ENCODE measurements around the gene SCN3B.

Gene SCN3B

GRCh38 chr11:123641495-123641840 is 13.0 kb downstream of the SCN3B start:
- ATAC-seq, result no peak
- H3K4me3 Mint-ChIP-seq, result no peak overlapping the region
- no peaks in the 10 kb centered on the region for H3K36me3 Mint-ChIP-seq (ENCODE audit: low read depth)
- H3K9me3 Mint-ChIP-seq, result no peaks in the 10 kb centered on the region
- H3K4me1 Mint-ChIP-seq, result no peaks in the 10 kb centered on the region
- H3K27me3 Mint-ChIP-seq, result peaks cover 19% of the 10 kb centered on the region
- DNase-seq, result no peak
- H3K27ac Mint-ChIP-seq, result no peak overlapping the region

- H3K27ac Mint-ChIP-seq, result no peak overlapping the region
- H3K36me3 Mint-ChIP-seq (ENCODE audit: low read depth), result no peaks in the 10 kb centered on the region
- no peaks in the 10 kb centered on the region for H3K4me1 Mint-ChIP-seq
- H3K9me3 Mint-ChIP-seq, result no peaks in the 10 kb centered on the region
- DNase-seq, result peak; percentile 52
- peaks cover 17% of the 10 kb centered on the region for H3K27me3 Mint-ChIP-seq
- ATAC-seq, result peak; percentile 70
- no peak overlapping the region for H3K4me3 Mint-ChIP-seq
Observed at GRCh38 chr11:123640677-123641494, 13.5 kb downstream of the SCN3B start.

- H3K27me3 Mint-ChIP-seq, result peaks cover 13% of the 10 kb centered on the region
Observed at GRCh38 chr11:123640029-123640428, 14.4 kb downstream of the SCN3B start.

DNA sequence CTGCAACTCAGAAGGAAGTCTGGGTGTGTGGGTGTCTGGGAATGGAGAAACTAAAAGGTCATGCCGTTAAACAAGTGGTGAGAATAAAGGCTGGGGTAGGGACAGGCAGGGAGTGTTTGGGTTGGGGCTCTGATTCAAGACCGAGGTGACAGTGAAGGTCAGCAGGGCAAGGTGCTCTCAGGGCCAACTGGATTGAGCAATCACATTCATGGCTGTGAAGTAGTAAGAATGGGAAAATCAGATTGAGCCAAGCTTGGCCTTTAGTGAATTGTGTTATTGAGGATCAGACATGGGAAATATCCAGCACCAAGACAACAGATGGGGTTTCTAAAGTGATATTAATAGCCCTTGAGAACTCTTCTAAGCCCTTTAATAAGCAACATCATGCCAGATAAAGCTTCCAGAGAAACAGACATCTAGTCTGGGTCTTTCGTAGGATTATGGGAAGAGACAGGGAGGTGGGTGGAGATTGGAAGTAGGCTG is 24.3 kb downstream of the SCN3B start:
- peaks cover 9% of the 10 kb centered on the region for H3K27me3 Mint-ChIP-seq
- no peak overlapping the region for H3K4me3 Mint-ChIP-seq
- ATAC-seq (no peak), DNase-seq (no peak)
- no peaks in the 10 kb centered on the region for H3K4me1 Mint-ChIP-seq
- no peaks in the 10 kb centered on the region for H3K36me3 Mint-ChIP-seq (ENCODE audit: low read depth)
- H3K9me3 Mint-ChIP-seq, result no peaks in the 10 kb centered on the region
- H3K27ac Mint-ChIP-seq, result no peak overlapping the region

More at GRCh38 chr11:123640029-123640428, 14.4 kb downstream of the SCN3B start:
- ATAC-seq (no peak), DNase-seq (no peak)
- Mint-ChIP-seq H3K27ac (no peak overlapping the region), H3K36me3 (ENCODE audit: low read depth) (no peaks in the 10 kb centered on the region), H3K4me3 (no peak overlapping the region), H3K4me1 (no peaks in the 10 kb centered on the region), H3K9me3 (no peaks in the 10 kb centered on the region)

- Mint-ChIP-seq H3K9me3 (no peaks in the 10 kb centered on the region), H3K4me1 (no peaks in the 10 kb centered on the region), H3K4me3 (no peak overlapping the region), H3K27ac (no peak overlapping the region), H3K36me3 (ENCODE audit: low read depth) (no peaks in the 10 kb centered on the region), H3K27me3 (peaks cover 7% of the 10 kb centered on the region)
- no peak for ATAC-seq
- DNase-seq, result no peak
Observed at GRCh38 chr11:123628936-123629683, 25.3 kb downstream of the SCN3B start.

DNA sequence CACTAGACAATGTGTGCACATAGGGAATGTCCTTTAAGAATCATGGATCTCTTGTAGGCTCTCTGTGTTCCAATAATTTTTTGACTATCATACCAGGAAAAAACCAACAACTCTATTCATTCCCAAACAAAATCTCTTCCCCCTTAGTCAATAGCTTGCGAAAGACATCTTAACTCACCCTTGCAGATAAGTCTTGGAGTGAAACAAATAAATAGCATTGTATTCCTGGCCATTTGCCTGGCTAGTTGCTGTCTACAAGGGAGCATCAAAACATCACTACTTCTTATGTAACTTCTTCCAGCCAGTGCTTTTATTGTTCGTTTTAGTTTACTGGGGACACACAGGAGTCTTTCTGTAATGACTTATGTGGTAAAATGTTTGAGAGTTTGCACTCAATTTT is 29.4 kb downstream of the SCN3B start:
- DNase-seq (no peak), ATAC-seq (no peak)
- no peak overlapping the region for H3K27ac Mint-ChIP-seq
- peaks cover 5% of the 10 kb centered on the region for H3K36me3 Mint-ChIP-seq (ENCODE audit: low read depth)
- no peaks in the 10 kb centered on the region for H3K27me3 Mint-ChIP-seq
- no peak overlapping the region for H3K4me3 Mint-ChIP-seq
- no peaks in the 10 kb centered on the region for H3K9me3 Mint-ChIP-seq
- no peaks in the 10 kb centered on the region for H3K4me1 Mint-ChIP-seq

GRCh38 chr11:123622576-123622975 is 31.8 kb downstream of the SCN3B start:
- peaks cover 9% of the 10 kb centered on the region for H3K36me3 Mint-ChIP-seq (ENCODE audit: low read depth)
- H3K4me1 Mint-ChIP-seq, result no peaks in the 10 kb centered on the region
- no peaks in the 10 kb centered on the region for H3K27me3 Mint-ChIP-seq
- no peak for DNase-seq
- H3K9me3 Mint-ChIP-seq, result no peaks in the 10 kb centered on the region
- no peak overlapping the region for H3K4me3 Mint-ChIP-seq
- ATAC-seq, result no peak
- H3K27ac Mint-ChIP-seq, result no peak overlapping the region

DNA sequence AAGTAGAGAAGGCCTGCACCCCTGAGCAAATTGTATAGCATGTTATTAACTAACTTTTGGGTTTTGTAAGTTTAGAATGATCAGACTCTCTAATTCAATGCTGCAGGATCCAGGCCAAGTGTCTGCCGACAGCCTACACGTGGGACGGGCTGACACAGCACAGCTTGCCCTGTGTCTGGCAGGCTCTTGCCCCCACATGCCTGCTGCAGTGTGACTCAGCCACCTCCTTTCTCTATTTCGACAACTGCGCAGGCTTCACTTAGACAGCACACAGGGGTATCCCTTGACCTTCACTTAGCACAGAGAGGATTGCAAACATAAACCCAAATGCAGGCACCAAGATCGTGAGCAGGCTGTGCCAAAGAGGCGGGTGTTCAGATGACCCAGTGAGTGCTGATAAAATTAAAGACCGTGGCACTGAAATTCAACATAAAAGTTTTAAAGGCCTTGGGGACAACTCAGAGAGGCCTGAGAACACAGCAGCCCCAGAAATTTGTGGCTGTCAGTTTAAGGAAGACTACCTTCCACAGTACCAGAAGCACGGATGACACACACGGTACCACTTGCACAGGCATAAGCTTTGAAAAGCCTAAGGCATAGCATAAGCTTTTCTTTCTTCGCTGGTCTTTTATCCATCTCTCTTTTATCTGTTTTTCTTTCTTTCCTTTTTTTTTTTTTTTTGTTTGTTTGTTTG is 37.8 kb downstream of the SCN3B start:
- Mint-ChIP-seq H3K27ac (no peak overlapping the region), H3K27me3 (no peaks in the 10 kb centered on the region)

DNA sequence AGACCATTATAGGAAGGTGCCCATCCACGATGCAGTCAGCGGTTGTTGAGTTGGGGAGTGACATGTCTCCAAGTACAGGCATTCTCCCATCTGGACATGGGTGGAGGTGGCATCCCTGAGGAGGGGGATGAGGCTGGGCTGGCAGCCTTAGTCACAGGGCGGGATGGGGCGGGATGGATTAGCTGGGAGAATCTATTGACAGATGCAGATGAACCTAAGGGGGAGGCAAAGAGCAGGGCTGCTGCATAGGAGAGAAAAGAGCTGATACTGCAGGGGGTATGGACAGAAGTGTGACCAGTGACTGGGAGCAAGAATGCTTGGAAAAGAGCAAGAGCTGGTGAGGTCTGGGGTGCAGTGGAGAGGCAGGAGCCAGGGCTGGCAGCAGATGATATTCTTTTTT is 42.7 kb downstream of the SCN3B start:
- Mint-ChIP-seq H3K4me3 (no peak overlapping the region), H3K27me3 (no peaks in the 10 kb centered on the region), H3K4me1 (no peaks in the 10 kb centered on the region), H3K9me3 (no peaks in the 10 kb centered on the region), H3K36me3 (ENCODE audit: low read depth) (peaks cover 2% of the 10 kb centered on the region), H3K27ac (no peak overlapping the region)
- no peak for ATAC-seq
- no peak for DNase-seq

More for the DNA sequence above, 37.8 kb downstream of the SCN3B start:
- DNase-seq (no peak), ATAC-seq (no peak)
- H3K4me1 Mint-ChIP-seq, result no peaks in the 10 kb centered on the region
- H3K4me3 Mint-ChIP-seq, result no peak overlapping the region
- H3K36me3 Mint-ChIP-seq (ENCODE audit: low read depth), result peaks cover 5% of the 10 kb centered on the region
- H3K9me3 Mint-ChIP-seq, result no peaks in the 10 kb centered on the region

DNA sequence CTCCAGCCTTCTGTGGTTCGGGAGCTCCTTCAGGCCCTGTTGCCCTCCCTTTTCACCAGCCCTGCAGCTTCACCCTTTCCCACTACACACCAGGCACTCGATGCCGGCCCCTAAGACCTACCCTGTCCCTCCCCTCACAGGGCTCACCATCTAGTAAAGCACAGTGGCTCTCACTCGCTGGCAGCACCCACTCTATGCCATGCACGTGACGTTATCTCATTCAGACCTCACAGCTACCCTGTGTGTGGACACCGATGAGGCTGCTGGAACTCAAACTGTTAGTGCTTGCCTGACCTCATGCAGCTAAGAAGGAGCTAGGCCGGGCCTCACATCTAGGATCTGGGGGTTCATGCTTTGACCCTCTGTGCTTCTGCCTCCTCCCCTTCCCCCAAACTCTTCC is 45.5 kb downstream of the SCN3B start:
- Mint-ChIP-seq H3K4me3 (no peak overlapping the region), H3K36me3 (ENCODE audit: low read depth) (peaks cover 3% of the 10 kb centered on the region), H3K4me1 (no peaks in the 10 kb centered on the region), H3K27me3 (no peaks in the 10 kb centered on the region), H3K27ac (no peak overlapping the region), H3K9me3 (no peaks in the 10 kb centered on the region)
- ATAC-seq, result no peak
- DNase-seq, result no peak

GRCh38 chr11:123608371-123608770 is 46.1 kb downstream of the SCN3B start:
- ATAC-seq (no peak), DNase-seq (no peak)
- Mint-ChIP-seq H3K4me3 (no peak overlapping the region), H3K36me3 (ENCODE audit: low read depth) (peaks cover 5% of the 10 kb centered on the region), H3K4me1 (no peaks in the 10 kb centered on the region), H3K9me3 (no peaks in the 10 kb centered on the region), H3K27me3 (no peaks in the 10 kb centered on the region), H3K27ac (no peak overlapping the region)

- no peak overlapping the region for H3K4me3 Mint-ChIP-seq
- ATAC-seq, result no peak
Observed at GRCh38 chr11:123607781-123608180, 46.6 kb downstream of the SCN3B start.

GRCh38 chr11:123603666-123604065 is 50.8 kb downstream of the SCN3B start:
- H3K27ac Mint-ChIP-seq, result no peak overlapping the region
- H3K4me3 Mint-ChIP-seq, result no peak overlapping the region
- H3K4me1 Mint-ChIP-seq, result no peaks in the 10 kb centered on the region
- H3K9me3 Mint-ChIP-seq, result no peaks in the 10 kb centered on the region
- DNase-seq (no peak), ATAC-seq (no peak)
- H3K27me3 Mint-ChIP-seq, result no peaks in the 10 kb centered on the region
- H3K36me3 Mint-ChIP-seq (ENCODE audit: low read depth), result peaks cover 7% of the 10 kb centered on the region

More at GRCh38 chr11:123607781-123608180, 46.6 kb downstream of the SCN3B start:
- no peak for DNase-seq
- Mint-ChIP-seq H3K4me1 (no peaks in the 10 kb centered on the region), H3K27me3 (no peaks in the 10 kb centered on the region), H3K9me3 (no peaks in the 10 kb centered on the region), H3K36me3 (ENCODE audit: low read depth) (peaks cover 5% of the 10 kb centered on the region), H3K27ac (no peak overlapping the region)

GRCh38 chr11:123601743-123602142 is 52.7 kb downstream of the SCN3B start:
- Mint-ChIP-seq H3K9me3 (no peaks in the 10 kb centered on the region), H3K27ac (no peak overlapping the region), H3K4me1 (no peaks in the 10 kb centered on the region), H3K4me3 (no peak overlapping the region), H3K27me3 (no peaks in the 10 kb centered on the region), H3K36me3 (ENCODE audit: low read depth) (peaks cover 7% of the 10 kb centered on the region)
- no peak for DNase-seq
- no peak for ATAC-seq

- no peak overlapping the region for H3K4me3 Mint-ChIP-seq
- no peaks in the 10 kb centered on the region for H3K4me1 Mint-ChIP-seq
- H3K36me3 Mint-ChIP-seq (ENCODE audit: low read depth), result peaks cover 5% of the 10 kb centered on the region
- H3K27ac Mint-ChIP-seq, result no peak overlapping the region
- H3K27me3 Mint-ChIP-seq, result no peaks in the 10 kb centered on the region
- no peaks in the 10 kb centered on the region for H3K9me3 Mint-ChIP-seq
- DNase-seq (no peak), ATAC-seq (no peak)
Observed at GRCh38 chr11:123601136-123601535, 53.3 kb downstream of the SCN3B start.
